Stimulated activated CD4-positive, alpha-beta T cell treated with anti-CD3 and anti-CD28 coated beads, Interleukin-12 subunit alpha, Interleukin-12 subunit beta, amount 100 ng/mL, for 4 hours (primary cell): ENCODE results near the gene RBMS3.
"Not testable (repeated sequence)": the region's sequence is repeated elsewhere in the genome, so short reads cannot be mapped to it uniquely, and the experiment has no call there.

Experiments
- DNase-seq: peaks from one replicate; pipeline ENCODE4 v3.0.0-alpha.2; 2020

The RBMS3 gene

DNA sequence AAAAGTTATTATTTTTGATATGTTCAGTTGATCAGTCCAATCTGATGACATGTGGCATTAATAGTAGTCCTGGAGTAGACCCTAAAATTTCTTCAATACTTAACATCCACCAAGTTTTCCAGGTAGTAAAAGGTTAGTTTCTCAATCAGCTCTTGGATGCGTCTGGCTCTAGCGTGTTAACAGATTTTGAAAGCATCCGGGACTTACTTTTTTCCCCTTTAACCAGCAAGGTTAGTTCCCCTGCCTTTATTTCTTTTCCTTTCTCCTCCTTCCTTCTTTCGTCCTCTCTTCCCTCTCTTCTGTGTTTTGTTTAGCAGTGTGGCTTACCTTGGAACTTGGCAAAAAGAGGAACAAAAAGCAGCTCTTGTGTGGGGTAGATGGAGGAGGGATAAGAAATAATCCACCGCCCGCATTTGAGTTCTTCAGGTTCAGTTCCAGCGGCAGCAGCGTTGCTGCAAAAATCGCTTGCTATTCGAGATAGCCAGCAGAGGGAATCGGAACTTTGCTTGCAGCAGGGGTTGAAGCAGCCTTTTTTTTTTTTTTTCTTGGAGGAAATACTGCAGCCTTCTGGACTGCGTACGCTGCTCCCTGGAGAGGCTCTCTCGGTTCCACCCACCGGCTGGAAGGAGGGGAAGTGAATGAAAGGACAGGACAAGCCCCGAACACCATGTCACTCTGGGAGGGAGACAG lies at the start of gene RBMS3:
RBMS3 (plus strand) TSS at position 668 of the 690 bp plus-strand sequence.
- DNase-seq: no peak

- not testable (repeated sequence) for DNase-seq
Measured at GRCh38 chr3:29233126-29233525, 47.7 kb upstream of the RBMS3 start.

- no peak for DNase-seq
Measured at GRCh38 chr3:29236146-29236840, 44.6 kb upstream of the RBMS3 start.

DNA sequence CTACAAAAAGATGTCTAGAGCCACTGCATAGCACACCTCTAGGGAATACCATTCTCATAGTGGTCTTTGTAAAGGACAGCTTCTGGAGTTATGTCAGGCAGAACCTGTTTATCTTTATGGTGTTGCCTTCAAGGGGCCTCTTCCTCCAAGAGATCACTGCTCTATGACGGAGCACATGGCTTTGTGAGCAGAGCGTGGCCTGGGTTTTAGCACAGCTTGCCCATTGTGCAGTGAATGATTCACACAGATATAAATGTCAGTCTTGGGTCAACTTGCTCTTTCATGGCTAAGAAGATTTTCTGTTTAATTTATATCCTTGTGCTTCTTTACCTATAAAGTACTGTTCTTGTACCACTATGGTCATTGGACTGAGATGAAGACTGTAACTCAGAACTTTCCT lies 41.5 kb upstream of the RBMS3 start:
- no peak for DNase-seq

DNA sequence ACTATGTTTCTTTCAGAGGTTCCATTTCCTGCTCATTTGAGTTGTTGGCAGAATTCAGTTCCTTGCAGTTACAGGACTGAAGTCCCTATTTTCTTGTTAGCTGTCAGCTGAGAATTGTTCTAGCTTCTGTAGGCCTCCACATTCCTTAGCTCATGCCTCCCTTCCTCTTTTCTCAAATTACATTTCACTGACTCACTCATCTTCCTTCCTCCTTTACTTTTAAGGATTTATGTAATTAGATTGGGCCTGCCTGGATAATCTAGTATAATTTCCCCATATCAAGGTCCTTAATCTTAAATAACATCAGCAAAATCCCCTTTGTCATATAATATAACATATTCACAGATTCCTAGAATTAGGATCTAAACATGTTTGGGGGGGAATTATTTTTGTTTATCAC lies 40.6 kb upstream of the RBMS3 start:
- DNase-seq: no peak

GRCh38 chr3:29240887-29241286 lies 40.0 kb upstream of the RBMS3 start:
- no peak for DNase-seq

DNA sequence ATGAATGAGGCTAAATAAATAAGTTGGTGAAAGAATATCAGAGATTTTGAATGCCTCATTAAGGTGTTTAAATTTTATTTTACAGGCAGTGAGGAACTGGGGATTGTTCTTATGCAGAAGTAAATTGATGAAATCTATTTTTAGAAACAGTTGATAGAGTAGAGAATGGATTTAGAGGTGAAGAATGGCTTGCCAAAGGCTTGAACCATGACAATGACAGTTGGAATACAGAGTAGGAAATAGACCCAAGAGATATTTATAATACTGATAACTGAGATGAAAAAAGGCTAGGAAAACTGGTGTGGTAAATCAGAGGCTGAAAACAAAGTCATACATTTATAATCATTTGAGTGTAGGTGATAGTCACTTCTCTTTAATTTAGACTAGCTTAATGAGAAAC lies 39.0 kb upstream of the RBMS3 start:
- no peak for DNase-seq

- no peak for DNase-seq
Measured at GRCh38 chr3:29242296-29242695, 38.6 kb upstream of the RBMS3 start.

- no peak for DNase-seq
Measured at GRCh38 chr3:29245441-29245840, 35.4 kb upstream of the RBMS3 start.

DNA sequence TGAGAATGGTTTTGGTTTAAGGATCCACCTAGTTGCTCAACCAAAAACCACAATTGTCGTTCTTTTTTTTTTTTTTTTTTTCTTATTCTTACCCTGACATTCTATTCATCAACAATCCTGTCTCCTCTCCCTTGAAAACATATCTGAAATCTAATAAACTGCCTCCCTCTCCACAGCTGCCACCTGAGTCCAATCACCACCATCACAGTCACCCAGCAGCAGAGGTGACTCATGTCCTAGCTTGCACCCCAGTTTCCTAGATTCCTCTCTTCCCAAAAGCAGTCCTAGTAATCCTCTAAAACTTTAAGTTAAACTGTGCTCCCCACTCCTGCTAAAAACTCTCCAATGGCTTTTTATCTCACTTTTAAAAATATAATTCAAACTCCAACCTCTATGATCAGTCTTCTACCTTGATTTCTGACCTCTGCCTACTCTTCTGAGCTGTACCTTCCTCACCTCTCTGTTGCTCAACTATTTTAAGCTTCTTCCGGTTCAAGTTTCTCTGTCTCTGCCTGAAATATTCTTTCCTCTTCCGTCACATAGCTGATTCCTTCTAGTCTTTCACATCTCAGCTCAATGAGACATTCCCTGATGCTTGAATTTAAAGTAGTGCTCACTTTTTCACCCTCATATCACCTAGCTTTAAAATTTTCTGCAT lies 33.7 kb upstream of the RBMS3 start:
- DNase-seq: no peak

- no peak for DNase-seq
Measured at GRCh38 chr3:29249829-29250345, 31.0 kb upstream of the RBMS3 start.

DNA sequence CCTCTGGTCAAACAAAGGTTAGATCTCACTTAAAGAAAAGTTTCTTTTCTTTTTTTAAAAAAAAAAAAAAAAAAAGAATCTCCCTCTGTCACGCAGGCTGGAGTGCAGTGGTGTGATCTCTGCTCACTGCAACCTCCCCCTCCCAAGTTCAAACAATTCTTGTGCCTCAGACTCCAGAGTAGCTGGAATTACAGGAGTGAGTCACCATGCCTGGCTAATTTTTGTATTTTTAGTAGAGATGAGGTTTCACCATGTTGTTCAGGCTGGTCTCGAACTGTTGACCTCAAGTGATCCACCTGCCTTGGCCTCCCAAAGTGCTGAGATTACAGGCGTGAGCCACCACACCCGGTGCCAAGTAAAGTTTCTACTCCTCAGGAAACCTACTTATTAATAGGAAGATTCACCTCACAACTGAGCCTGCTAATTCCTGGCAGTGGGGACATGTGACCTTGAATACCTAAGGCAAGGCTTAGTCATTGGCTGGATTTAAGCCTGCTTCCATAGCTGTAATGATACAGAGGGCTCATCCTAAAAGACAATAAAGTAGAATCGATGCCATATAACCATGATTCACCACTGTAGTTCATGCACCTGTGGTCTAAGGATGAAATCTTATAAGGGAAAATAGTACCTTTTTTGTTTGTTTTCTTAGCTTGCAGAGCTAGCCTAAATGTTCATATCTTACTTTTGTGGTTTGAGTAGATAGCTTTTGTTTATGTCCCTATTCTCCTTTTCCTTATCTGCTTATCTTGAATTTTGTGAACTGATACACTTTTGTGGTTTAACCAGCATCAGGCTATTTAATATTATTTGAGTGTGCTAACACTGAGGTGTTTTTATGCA lies 24.8 kb upstream of the RBMS3 start:
- DNase-seq: no peak

- DNase-seq: no peak
Measured at GRCh38 chr3:29258161-29258560, 22.7 kb upstream of the RBMS3 start.

- no peak for DNase-seq
Measured at GRCh38 chr3:29261119-29261518, 19.8 kb upstream of the RBMS3 start.

DNA sequence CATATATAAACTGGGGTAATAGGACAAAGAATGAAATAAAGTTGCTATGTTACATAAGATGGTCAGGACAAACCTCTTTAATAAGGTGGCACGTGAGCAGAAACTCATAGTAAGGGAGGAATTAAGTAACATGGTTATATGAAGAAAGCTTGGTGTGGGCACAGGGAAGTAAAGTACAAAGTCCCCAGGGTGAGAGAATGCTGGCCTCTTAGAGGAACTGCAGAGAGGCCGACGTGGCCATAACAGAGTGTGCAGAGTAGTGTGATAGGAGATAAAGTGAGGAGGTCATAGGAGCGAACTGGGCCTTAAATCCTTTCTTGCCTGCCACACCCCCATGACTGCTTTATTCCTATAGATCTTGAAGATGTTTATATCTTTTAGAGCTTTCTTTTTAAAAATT lies 17.4 kb upstream of the RBMS3 start:
- DNase-seq: no peak

- no peak for DNase-seq
Measured at GRCh38 chr3:29265509-29266072, 15.3 kb upstream of the RBMS3 start.

DNA sequence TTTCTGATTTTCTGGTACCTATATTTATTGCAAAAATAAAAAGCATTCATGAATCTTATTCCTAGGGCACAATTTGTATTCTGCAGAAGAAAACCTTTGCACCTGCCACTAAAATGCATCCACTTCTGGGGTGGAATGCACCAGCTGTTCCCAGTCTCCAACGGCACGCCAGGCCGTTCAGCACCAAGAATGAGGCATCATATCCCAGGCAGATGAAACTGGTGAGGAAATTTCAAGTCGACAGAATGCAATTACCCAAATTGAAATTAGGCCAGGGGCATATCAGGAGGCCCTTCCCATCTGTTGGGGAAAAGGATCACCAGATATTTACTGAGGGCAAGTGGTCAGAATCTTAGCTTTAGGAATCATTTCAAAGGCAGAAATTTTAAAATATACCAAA lies 13.6 kb upstream of the RBMS3 start:
- DNase-seq: no peak

DNA sequence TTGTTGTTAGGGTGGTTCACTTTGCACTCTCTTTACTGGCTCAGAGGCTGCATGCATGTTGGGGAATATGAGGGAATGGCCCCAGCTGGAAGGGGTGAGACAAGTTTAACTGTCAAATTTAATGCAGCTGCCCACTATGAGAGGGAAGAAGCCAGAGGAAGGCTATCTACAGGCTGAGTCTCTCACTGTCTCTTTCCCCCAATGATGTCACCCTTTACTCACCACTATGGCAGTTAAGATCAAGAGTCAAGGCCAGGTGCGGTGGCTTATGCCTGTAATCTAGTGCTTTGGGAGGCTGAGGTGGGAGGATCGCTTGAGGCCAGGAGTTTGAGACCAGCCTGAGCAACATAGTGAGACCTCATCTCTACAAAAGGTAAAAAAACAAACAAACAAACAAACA lies 12.2 kb upstream of the RBMS3 start:
- no peak for DNase-seq

DNA sequence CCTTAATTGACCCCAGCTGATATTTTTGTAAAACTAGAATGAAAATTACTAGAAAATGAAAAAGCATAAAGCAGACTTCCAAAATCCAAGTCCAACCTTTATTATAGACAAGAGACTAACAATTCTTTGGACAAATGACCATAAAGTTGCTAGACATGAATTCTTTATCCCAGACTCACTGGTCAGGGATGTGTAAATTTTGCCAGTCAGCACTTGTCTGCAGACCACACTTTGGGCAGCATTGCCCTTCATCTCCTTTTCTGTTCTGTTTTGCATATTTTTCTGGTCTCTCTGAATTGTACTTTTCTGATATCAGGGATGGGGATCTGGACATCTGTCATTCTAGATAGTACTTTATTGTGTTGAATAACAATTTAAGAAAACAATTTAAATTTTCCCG lies 10.1 kb upstream of the RBMS3 start:
- no peak for DNase-seq

GRCh38 chr3:29271475-29271874 lies 9.4 kb upstream of the RBMS3 start:
- no peak for DNase-seq

DNA sequence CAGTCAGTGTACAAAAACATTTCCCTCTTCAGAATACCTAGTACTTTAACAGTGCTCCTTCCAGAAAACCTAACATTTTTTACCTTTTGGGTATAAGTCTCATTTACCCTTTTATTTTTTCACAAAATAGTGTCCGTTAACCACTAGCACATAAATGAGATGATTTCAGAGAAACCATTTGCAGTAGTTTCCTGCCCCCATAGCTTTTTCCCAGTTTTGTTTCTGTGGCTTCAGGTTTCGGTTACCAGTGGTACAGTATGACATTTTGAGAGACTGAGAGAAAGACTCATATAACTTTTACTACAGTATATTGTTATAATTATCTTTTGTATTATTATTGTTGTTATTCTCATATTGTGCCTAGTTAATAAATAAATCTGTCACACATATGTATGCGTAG lies 6.2 kb upstream of the RBMS3 start:
- no peak for DNase-seq

GRCh38 chr3:29275309-29275708 lies 5.6 kb upstream of the RBMS3 start:
- DNase-seq: no peak

DNA sequence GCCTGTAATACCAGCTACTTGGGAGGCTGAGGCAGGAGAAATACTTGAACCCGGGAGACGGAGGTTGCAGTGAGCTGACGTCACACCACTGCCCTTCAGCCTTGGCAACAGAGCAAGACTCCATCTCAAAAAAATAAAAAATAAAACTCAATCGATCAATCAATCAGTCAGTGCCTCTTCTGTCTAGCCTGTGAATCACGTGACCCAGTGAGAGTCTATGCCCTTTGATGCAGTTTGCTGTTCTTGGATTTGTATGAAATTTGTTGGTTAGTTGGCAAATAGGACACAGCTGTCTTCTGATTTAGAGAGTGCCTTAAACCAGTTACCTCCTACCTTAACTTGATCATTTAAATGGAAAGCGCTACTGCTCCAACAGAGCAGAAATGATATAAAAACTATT lies 3.6 kb upstream of the RBMS3 start:
- DNase-seq: no peak
